NCI-H345 (cell line): ENCODE measurements around the gene C3orf38.
"Not testable (repeated sequence)": the region's sequence is repeated elsewhere in the genome, so short reads cannot be mapped to it uniquely, and the experiment has no call there.

ENCODE experiments used
- DNase-seq: peaks from one replicate; lab custom pipeline; 2025; lab: John Stamatoyannopoulos, UW

The C3orf38 gene

DNA sequence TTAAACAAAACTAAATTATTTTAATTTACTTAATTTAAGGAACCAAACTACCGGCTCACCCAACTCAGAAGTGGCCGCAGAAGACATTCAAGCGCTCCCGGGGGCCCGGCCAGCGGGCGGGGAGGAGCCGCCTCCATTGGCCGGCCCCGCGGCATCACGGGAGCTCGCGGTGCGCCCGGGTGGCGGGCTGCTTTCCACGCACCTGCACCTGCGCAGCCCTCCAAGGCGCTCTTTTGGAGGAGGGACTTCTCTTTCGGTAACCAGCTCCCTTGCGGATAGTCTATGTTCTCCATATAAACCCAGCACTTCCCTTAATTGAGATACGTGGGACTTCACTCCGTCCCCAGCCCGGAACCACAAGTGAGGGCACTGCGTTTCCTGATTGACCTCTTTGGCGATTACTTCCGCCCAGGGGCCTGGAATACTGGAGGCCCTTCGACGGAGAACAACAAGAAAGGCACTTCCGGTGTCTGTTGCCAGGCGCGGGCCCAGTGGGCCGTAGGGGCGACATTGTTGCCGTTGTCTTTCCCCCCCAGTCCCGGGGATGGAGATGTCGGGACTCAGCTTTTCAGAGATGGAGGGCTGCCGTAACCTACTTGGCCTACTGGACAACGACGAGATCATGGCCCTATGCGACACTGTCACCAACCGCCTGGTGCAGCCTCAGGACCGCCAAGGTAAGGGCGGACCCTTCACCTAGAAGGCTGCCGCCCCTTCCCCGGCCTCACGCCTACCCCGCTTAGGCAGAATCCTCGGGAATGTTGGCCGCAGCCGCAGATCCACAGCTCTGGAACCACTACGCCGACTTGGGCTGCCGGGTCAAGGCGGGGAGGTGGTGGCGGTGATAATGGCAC, at the start of gene C3orf38:
TSS of gene C3orf38 (plus strand) at position 451 of the 854 bp plus-strand sequence. CDS start at position 545, 94 bp downstream.
- DNase-seq, result peak; percentile 89

DNA sequence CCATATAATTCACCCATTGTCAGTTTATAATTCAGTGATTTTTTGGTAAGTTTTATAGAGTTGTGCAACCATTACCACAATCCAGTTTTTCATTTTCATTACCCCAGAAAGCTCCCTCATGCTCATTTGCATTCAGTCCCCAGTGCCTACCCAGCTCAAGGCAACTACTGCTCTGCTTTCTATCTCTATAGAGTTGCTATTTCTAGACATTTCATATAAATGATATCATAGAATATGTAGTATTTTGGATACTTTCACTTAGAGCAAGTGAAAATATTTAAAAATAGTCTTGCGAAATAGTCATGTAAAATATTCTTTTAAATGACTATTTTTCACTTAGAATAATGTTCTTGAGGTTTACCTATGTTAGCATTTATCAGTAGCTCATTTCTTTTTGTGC, 48.6 kb upstream of the C3orf38 start:
- DNase-seq, result no peak

DNA sequence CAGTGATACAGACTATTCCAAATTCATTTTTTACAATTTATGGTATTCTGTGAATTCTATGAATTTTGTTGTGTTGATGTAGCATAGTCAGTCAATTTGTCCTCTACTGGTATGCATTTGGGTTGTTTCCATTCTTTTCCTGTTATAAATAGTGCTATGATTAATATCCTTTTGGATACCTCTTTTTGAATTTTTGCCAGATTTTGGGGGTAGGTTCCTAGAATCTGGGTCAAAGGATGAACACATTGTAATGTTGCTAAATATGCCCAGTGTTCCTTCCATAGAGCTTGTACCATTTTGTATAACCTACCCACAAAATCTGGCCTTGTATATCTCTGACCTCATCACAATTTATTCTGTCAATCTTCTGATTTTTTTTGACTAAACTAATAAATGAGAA, 44.4 kb upstream of the C3orf38 start:
- no peak for DNase-seq

DNA sequence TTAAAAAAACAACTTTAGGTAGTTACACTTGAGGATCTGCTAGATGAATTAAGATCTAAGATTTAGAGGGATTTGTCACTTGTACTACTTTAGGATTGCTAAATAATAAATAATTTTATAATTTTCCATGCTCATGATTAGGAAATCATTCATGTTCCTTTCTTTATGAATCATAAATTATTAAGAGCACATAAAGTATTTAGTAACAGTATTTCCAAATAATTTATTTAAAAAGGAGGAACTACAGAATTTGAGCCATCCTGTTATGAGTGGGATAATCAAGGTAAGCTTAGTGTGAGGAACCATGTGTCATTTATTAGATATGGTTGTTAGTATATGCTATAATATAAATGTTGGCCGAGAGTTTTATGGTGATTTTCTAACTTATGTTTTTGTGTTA, 37.5 kb upstream of the C3orf38 start:
- no peak for DNase-seq

DNA sequence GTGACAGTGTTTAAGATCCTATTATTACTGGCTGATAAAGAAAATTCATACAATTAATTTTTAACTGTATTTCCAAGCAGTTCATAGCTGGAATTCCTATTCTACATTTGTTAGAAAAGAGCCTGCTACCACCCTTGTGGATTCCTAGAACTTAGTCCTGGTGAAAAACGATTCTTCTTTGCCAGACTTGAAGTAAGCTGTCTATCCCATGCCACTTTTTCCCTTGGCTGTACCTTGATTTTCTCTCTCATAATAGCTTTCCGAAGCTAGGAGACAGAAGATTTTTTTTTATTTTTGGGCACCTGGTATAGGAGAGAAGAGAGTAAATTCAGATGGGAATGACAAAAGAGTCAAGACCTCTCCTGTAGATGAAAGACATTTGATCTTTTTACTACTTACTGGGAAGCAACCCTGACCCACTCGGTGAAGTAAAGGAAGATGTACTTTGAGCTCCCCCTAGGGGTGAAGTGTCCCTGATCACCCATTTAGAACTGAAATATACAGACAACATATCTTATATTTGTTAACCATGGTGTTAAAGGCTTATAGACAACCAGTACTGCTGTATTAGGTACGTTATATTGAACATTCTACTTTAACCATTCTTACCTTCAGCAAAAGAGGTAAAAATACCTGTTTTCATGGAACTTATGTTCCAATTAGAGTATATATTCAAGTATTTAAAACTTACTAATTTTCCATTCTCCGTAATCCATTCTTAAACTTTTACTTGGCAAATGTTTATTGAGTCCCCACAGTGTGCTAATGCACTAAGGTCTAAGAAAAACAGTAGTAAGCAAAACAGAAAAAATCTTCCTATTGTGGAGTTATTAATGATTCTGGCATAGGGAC, 36.2 kb upstream of the C3orf38 start:
- DNase-seq, result peak; percentile 47

DNA sequence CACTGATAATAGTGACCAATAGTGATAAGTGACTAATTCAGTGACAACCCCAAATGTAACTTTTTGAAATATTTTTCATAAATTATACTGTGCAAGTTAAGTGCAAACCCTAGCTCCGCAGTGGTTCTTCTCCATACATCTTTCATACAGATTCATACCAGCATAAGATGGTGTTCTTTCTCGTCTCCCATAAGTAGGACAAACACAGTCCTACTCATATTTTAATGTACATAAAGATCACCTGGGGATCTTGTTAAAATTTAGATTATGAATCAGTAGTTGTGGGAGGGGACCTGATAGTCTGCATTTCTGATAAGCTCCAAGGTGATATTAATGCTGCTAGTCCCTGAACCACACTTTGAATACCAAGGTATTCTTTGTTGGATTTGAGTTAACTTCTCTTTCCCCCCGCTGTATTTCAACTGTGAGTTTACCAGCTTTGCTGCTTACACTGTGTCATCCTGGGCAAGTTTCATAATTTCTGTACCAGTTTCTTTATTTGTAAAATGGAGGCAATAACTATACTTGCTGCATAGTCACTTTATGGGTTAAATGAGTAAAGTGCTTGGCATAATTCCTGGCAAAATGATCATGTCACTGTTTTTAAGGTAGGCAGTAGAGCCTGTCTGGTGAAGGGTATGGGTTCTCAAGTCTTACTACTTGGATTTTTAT, 34.7 kb upstream of the C3orf38 start:
- DNase-seq, result no peak

DNA sequence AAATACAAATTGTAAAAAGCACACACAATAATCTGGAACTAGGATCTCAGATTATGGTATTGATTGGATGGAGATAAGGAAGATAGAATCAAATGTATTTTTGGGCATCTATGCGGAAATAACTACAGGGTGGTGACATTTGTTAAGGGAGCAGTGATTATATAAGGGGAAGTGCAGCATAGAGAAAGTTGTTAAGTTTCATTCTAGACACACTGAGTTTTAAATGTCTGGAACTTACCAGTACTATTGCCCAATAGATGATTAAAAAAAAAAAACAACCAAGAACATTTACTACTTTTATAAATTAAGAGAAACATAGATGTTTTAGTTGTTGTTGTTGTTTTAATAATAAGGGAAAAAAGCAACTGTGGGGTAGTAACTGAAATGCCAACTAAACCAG, 32.1 kb upstream of the C3orf38 start:
- no peak for DNase-seq

DNA sequence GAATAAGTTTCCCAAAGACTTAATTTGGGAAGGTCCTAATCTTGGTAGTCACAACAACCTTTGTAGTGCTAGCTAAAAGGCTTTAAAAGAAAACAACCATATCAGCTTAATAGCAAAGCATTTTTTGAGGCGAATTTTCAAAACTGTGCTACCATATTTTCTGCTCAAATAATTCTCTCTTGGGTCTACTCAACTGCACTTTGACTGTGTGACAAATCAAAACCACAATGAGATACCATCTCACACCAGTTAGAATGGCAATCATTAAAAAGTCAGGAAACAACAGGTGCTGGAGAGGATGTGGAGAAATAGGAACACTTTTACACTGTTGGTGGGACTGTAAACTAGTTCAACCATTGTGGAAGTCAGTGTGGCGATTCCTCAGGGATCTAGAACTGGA, 31.2 kb upstream of the C3orf38 start:
- DNase-seq, result not testable (repeated sequence)

DNA sequence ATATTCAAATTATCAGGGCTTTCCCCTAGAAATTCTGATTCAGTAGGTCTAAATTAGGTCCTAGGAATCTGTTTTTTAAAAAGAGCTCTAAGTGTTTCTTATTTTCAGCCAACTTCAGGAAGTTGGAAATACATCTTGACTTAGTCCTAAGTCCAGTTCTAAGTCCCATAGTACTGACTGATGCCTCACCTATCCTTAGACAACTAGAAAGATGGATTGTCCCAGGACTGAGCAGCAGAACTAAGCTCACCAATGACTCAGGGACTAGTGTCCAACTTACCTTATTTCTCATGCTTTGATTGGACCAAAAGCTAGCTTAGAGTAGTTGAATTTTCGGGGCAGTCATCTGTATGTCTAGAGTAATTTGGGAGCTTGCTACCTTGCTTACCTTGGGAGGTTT, 26.2 kb upstream of the C3orf38 start:
- no peak for DNase-seq

DNA sequence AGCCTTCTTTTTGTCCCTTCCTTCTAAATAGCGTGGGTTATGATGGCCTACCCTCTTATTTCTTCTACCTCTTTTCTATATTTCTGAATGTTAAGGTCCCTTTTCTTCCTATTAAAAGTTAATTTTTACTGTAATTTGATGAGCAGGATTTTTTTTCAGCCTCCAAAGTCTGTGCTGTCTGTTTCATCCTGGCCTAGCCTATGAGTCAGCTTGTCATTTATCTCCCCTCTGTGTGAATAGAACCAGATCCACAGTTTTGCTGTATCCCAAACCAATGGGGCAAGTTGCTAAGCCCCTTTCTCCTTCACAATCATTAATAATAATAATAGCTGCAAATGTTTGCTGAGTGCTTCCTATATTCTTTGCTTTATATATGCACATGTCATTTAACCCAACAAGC, 18.1 kb upstream of the C3orf38 start:
- DNase-seq, result no peak

DNA sequence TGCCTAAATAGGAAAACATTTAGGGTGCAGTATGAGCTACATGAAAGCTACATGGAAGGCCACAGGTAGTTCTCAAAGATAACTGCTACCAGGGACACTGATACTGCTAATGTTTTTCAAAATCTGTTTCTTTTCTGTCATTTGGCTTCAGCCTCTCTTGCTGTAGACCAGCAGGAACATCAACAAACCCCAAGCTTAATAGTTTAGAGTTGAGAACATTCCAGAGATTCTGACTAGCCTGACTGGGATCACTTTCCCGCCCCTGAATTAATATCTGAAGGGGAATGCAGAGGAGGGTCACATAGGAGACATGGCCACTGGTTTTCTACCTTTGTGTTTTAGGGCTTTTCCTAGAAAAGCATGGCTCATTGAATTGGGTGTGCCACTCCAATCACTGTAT, 16.9 kb upstream of the C3orf38 start:
- no peak for DNase-seq

DNA sequence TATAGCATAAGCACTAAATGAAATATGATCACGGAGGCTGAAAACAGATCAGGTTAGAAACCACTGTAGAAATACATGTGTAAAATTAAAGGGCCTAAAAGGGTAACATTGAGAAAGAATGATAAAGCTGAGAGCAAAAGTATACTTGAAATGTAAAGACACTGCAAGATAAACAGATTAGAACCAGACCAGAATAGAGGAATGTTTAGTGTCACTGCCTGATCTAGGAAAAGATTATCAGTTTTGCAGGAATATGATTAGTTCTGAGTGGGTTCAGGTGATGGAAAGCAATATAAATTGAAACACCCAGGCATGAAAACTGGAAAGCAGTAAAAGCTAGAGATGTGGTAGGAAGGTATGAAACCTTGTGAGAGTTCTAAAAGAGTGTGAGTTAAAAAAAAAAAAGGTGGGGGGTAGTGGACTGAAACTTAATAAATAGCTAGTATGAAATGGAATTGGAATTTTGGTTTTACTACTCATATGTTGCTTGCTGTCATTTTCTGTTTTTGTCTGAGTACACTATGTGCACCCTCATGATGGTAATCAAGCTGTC, 16.0 kb upstream of the C3orf38 start:
- no peak for DNase-seq

DNA sequence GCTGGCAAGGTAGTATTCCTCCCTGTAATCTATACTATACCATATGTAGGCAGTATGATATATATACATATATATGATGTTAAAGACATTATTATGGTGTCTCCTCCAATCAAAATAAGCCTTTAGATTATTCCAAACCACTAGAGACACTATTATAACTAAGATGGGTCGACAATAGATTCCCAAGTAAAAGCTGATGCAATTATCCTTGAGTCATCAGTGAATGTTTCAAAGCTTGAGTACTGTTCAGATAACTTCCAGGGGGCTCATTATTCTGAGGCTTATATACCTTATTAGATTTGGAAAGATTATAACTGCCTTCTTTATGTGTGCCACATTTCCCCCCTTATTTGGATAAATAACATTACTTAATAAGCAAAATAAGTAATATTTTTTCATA, 11.9 kb upstream of the C3orf38 start:
- DNase-seq, result no peak

DNA sequence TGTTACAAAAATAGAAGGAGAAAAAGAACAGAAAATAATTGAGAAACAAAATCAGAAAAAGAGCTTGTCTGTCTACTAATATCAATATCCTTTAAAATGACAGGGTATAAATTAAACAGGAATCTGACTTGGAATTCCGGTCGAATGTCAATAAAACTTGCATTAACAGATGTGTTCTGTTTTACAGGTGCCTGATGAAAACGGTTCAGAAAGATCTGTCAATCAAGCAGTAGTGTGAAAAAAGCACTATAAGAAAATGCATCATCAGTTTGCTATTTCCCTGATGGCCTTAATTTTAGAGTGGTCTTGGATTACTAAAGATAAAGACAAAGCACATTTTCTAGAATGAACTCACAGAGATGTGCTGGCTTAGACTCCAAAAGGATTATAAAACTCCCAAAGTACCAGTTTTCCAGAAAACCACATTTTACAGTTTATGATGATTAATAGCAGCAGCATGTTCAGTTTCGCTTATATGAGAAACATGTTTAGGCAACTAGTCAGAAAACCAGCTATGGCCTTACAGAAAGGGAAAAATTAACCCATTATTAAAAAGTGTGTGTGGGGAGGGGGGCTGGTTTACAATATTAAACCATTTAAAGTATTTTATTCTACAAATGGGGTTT, 8.2 kb upstream of the C3orf38 start:
- no peak for DNase-seq

DNA sequence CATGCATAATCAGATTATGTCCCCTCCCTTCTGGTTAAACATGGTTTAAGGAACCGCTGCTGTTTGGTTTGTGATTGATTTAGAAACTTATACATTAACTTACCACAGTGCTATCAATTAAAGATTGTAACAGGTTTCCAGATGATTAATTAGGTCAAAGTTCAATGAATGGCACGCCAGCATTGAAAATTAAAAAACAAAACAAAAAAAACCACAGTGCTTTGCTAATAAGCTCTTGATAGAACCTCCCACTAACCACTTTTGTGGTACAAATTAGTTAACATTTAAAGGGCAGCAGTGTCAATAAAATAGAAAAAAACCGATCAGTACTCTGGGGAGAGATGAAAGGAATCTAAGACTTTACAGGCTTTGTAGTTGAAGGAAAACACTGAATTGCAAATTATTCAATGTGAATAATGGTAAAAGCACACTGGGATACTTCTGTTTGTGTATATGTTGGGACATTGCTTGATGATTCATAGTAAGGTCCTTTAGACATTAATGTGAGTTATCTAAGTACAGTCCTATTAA, 7.6 kb upstream of the C3orf38 start:
- no peak for DNase-seq

DNA sequence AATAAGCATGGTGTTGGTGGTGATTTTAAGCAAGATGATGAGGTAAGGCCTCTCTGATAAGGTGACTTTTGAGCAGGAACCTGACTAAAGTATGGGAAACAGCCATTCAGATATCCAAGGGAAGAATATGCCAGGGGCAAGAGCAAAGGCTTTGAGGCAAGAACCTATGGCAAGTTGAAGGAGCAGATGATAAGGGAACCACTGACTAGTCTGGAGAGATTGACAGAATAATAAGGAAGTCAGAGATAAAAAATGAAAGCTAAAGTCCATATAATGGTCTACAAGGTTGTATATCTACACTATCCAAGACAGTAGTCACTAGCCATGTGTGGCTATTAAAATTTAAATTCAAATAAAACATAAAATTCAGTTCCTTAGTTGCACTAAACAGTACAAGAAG, 2.5 kb upstream of the C3orf38 start:
- no peak for DNase-seq

DNA sequence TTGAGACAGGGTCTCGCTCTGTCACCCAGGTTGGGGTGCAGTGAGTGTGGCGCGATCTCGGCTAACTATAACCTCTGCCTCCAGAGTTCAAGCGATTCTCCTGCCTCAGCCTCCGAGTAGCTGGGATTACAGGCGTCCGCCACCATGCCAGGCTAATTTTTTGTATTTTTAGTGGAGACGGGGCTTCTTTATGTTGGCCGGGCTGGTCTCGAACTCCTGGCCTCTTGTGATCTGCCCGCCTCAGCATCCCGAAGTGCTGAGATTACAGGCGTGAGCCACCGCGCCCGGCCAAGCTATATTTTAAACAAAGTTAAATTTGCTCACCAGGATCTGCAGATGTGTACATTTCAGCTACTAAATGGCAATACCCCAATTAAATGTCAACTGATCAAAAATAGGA, 1.1 kb upstream of the C3orf38 start:
- DNase-seq, result no peak

DNA sequence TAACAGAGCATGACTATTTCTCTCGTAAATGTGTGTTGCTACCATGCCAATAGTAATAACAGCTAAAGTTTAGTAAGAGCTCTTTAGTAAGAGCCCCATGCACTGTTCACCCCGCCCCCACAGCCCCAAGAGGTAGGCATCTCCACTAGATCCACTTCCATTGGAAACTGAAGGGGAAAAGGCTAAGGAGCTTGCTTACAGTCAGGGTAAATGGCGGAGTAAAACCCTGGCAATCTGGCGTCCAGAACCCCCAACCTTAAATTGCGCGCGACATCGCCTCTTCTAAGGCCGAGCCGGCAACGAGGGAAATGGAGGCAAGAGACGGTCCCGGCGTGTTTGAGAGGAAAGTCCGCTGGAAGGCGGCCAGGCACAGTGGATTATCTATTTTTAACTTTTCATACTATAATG, 654 bp upstream of the C3orf38 start:
- DNase-seq, result peak; percentile 41

DNA sequence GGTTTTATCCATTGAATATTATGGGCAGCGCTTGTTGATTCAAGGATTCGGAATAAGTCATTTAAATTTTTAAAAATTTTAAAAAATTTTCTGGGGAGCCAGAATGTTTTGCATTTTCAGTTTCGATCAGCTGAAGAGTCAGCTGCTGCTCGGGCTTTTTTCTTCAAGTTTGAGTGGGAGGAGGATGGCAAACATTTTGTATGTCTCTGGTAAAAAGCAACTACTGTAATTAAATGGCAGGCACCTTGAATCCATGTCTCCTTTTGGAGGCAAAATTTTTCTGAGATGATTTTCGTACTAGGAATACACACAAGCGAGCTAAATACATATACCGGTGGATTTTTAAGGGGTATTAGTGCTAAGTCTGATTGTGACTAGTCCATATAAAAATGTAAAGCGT, 612 bp downstream of the C3orf38 start:
- no peak for DNase-seq

DNA sequence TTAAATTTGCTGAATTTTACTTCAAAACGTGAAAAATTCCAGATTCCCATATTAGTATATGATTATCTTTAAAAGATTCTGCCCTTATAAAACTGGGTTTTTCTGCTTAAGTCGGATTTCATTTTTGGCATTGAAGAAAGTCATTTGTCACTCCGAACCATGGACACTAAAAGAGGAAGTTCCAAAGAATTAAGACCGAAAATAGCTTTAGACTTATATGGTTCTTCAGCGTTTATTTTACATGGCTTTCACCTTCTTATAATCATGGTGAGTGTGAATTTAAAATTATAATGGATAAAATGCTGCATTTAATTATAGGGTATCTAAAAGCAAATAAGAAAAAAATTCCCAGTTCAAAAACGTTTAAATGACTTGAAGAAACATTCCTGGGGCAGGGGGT, 1.0 kb downstream of the C3orf38 start:
- DNase-seq, result no peak

DNA sequence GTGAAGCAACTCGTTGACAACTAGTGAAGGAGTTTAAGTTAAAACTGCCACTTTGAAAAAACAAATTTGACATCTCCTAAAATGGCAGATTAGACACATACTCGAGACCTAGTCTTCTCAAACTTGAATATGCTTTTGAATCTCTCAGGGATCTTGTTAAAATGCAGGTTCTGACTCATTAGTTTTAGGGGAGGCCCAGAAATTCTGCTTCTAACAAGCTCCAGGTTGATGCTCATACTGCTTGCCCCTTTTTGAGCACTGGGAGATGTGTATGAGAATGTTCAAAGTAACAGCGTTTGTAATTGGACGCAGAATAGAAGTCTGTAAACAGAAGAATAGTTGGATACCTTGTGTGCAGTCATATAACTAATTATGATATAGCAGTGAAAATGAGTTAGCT, 1.6 kb downstream of the C3orf38 start:
- no peak for DNase-seq

DNA sequence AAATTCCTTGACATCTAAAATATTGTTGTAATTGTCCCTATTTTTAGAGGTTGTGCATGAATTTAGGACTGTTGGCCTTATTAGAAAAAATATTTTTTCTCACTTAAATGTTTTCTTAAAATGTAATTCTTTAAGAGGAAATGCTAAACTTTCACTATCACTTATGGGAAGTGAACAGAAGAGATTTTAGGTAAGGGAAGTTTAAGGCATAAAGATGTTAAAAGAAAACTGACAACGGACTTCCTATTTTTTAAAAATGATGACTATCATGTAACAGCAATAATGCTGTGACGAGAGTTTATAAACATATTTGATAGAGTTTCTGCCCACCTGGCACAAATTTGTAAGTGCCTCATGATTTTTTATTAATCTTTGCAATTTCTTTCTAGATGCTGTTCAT, 3.1 kb downstream of the C3orf38 start:
- DNase-seq, result no peak
